Measurements from ENCODE around the gene ZIM2.

The ZIM2 gene

GRCh38 chr19:56725829-56726424, 114.6 kb downstream of the ZIM2 start:
- DNase-seq: no peak
- Histone ChIP-seq H3K27ac (no peak overlapping the region), H3K36me3 (no peaks in the 10 kb centered on the region), H3K4me3 (ENCODE audit: low read depth, low read length) (no peak overlapping the region), H3K27me3 (ENCODE audit: insufficient read depth, low read depth, severe bottlenecking) (peaks cover 21% of the 10 kb centered on the region), H3K9me3 (ENCODE audit: severe bottlenecking) (no peaks in the 10 kb centered on the region)
- 0 out of 2 replicates have a peak, but pooled peaks have one; percentile 18 for TF ChIP-seq CTCF (IDR thresholded peaks at IDR 0.05; ENCODE audit: low read depth, low read length)
